CD4-positive, alpha-beta T cell treated with Interleukin-21 for 1 hour (primary cell): ENCODE measurements around the gene TMEM183A.

Experiments
- DNase-seq: peaks from one replicate; pipeline ENCODE4 v3.0.0-alpha.2; 2020

TMEM183A gene

GRCh38 chr1:203031467-203031866 is 24.3 kb downstream of the TMEM183A start:
- no peak for DNase-seq

DNA sequence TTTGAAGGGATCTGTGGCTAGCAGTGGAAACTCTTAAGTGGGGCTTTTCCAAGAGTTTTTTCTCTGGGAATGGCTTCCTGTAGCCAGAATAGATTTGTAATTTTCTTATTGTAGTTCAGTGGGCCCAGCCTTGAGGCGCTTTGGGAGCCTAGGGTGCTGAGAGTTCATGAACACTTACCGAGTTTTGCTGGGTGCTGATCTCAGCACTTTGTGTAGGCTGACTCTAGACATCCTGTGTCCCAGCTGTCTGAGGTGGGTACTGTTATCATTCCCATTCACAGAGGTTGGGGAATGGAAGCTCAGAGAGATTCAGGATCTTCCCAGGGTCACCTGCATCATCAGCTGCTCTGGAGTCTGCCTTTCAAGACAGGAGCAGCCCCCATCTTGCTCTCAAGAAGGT is 26.1 kb downstream of the TMEM183A start:
- no peak for DNase-seq

DNA sequence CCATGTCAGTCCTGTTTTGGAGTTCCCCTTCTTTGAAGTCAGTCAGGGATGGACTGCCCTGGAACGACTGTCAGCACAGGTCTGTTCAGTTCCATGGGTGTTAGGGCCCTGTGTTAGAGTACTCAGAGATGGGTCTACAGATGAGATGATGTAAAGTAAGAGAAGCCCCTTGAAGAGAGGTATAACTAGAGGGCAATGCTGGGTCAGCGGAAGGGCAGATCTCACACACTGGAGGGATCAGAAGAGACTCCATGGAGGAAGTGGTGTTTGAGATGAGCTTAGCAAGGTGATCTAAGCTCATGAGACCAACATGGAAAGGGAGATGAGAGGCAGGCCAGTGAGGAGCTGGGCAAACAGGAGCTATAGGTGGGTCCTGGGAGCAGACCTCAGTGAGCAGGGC is 26.7 kb downstream of the TMEM183A start:
- no peak for DNase-seq

- DNase-seq, result no peak
Observed at GRCh38 chr1:203034422-203035110, 27.4 kb downstream of the TMEM183A start.

GRCh38 chr1:203035111-203036000 is 28.2 kb downstream of the TMEM183A start:
- no peak for DNase-seq

- DNase-seq, result no peak
Observed at GRCh38 chr1:203036135-203036534, 29.0 kb downstream of the TMEM183A start.

DNA sequence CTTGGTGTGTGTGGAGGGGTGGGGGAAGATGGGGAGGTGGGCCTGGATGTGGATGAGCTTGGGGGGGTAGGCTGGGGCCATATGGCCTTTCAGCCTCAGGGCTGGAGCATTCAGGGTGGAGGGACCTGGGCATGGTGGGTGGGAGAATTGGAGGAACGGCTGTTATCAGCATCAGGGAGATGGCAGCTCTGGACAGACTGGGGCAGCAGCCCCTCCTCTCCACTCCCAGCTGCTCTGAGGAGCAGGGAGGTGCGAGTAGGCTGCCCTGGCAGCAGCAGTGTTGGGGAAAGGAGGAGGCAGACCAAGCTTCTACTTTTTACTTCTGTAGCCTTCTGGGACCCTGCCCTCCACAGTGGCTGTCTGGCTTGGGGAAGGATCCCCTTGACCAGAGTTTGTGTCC is 29.4 kb downstream of the TMEM183A start:
- no peak for DNase-seq

GRCh38 chr1:203037509-203038190 is 30.5 kb downstream of the TMEM183A start:
- DNase-seq, result no peak

GRCh38 chr1:203038217-203038741 is 31.1 kb downstream of the TMEM183A start:
- DNase-seq, result no peak

DNA sequence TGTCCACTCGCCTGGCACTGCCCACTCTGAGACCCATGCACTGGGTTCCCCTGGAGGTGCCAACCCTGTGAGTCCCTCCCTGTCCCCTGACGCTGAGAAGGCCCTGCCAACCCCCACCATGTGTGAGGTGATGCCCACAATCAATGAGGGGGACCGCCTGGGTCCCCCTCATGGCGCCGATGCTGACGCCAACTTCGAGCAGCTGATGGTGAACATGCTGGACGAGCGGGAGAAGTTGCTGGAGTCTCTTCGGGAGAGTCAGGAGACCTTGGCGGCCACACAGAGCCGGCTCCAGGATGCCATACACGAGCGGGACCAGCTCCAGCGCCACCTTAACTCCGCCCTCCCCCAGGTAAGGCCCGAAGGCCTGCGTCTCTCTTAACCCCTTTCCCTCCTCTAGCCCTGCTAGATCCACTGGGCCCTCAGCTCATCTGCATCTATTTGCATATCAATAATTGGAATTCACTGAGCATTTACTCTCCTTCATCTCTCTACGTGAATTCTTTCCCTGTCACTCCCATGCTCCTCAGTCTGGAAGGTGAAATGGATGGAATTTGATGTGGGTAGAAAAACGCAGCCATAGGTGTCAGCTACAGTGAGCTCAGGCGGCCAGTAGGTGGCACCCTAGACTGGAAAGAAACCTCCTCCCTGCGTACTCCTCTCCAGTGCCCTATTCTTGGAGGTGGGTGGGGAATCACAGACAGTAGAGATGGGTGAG is 31.9 kb downstream of the TMEM183A start:
- DNase-seq, result peak; percentile 62

DNA sequence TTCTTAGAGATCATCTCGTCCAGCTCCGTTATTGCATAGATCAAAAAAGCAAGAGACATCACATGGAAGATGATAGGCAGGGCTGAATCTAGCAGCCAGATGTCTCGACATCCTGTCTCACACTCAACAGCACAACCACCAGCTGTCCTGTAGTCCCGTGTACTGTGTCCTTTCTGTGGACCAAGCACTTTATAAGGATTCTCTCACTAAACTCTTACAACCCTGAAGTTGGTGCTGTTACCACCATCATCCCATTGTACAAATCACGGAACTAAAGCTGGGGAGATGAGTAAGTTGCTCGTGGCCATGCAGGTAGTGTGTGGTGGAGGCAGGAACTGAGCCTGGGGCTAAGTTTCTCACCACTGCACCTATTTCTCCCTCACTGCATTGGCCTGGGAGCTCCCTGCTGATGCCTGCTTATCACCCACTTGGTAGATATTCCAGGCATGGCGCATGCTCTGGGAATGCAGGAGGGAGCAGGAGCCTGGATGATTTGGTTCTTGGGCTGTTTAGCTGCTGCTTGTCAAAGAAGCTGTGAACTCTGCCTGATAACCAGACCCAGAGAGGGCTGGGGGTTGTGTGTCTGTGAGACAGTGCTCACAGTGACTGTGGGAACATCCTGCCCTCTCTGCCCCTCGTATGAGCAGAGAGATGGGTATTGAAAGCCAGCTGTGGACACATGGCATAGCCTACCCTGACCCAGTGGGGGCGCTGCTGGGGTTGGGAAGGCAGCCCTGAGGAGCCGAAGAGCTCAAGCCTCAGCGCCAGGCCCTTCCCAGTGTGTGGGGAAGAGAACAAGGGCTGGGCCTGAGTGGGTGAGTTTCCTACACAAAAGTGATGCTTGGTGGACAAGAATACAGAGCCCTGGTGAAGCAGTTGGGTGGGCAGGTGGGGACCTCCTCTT is 32.7 kb downstream of the TMEM183A start:
- no peak for DNase-seq

DNA sequence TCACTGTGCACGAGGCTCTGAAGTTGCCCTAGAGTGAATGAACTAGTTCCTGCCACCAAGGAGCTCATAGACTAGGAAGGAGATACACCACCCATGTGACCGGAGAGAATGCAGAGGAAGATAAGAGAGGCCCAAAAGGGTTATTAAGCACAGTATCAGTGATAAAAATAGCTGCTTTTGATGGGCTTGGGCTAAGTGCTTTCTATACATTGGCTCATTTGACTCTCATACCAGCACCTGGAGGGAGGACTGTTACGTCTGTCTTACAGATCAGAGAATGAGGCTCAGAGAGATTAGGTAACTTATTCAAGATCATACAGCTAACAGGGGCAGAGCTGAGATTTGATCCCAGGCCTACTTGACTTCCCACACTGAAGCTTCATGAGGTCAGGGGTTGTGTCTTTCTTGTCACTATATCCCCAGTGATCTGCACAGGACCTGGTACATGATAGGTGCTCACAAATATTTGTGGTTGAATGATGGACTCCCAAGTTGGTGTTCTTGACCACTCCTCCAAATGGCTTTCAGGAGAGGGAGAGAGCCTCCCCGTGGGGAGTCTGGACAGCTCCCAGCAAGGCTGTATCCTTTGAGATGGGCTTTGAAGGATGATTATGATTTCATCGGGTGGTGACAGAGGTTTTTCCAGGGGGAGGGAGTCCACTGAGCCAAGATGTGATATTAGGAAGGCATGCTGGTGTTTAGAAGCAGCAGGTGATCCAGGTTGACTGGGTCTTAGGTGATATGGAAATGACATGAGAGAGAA is 33.5 kb downstream of the TMEM183A start:
- no peak for DNase-seq

GRCh38 chr1:203041351-203041932 is 34.3 kb downstream of the TMEM183A start:
- no peak for DNase-seq

DNA sequence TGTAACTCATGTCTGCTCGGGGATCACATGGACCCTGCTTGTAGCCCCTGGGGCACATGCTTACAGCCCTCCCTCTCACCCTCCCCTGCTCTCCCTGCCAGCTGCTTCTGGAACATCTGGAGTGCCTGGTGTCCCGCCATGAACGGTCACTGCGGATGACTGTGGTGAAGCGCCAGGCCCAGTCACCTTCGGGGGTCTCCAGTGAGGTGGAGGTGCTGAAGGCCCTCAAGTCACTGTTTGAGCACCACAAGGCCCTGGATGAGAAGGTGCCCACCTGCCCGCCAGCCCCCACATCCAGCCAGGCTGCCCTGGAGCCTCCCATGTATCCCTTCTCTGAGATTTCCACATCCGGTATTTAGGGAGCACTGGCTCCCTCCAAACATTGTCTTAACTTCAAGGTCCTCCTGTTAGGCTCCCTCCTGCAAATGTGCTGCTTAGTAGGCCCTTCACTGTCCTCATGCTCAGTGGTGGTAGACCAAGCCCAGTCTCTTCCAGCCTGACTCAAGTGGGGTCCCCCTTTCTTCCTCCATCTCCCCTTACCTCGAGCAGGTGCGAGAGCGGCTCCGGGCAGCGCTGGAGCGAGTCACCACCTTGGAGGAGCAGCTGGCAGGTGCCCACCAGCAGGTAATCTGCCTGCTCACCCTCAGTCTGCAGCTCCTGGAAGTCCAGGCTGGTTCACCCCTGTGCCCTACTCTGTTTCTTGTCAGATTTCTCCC is 36.8 kb downstream of the TMEM183A start:
- DNase-seq, result no peak

DNA sequence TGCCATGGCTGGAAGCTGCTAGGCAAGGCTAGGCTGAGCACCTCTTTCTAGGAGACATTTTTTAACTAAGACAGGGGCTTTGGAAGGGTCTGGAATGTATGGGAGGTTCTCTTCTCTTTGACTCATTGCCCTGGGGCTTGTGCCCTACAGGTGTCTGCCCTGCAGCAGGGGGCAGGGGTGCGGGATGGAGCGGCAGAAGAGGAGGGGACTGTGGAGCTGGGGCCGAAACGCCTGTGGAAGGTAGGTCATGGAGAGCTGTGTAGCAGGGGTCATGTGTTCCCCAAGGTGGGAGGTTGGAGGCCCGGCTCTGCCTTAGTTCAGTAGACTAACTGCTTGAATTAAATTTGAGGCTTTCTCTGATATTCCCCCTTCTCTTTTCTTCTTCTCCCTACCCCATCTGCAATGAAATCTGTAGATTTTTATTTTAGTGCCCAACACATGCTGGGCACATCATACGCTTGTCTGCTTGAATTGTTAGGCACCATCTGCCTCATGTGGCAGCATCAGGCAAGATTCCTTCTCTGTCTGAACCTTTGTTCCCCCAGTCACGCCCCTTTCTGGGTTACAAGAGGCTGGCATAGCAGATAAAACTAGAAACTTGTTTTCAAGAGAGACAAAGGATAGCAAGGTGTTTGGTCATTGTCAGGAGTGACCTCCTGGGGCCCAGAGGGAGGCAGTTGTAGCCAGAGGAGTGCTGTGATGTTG is 37.5 kb downstream of the TMEM183A start:
- no peak for DNase-seq

- DNase-seq, result no peak
Observed at GRCh38 chr1:203045336-203045735, 38.2 kb downstream of the TMEM183A start.

DNA sequence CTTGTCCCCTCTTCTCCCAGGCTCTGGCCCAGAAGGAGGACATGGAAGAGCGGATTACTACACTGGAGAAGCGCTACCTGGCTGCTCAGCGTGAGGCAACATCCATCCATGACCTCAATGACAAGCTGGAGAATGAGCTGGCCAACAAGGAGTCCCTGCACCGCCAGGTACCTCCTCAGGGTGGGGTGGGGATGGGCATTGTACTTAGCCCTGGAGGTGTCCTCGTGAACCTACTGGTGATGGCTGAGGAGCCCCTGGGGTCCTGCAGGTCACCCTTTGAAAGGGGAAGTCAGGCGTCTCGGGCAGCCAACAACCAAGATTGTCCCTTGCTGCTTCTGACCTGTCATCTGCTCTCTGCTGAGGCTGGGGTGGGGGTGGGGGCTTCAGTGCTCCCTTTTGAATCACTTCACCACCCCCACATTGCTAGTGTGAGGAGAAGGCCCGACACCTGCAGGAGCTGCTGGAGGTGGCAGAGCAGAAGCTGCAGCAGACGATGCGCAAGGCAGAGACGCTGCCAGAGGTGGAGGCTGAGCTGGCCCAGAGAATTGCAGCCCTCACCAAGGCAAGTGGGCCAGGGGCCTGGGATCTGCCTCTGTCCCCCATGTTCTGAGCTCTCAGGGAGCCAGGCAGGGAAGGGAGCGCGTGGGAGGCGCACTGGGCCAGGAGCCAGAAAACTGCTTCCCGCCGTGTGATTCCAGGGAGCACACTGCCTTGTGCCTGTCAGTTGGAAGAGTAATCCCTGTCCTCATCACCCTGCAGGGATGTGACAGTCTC is 38.8 kb downstream of the TMEM183A start:
- DNase-seq, result no peak

- no peak for DNase-seq
Observed at GRCh38 chr1:203046984-203047630, 39.9 kb downstream of the TMEM183A start.
